Vagina (tissue), 2 donors: ENCODE data around the gene TRIM39.
"Not testable (repeated sequence)": the region's sequence is repeated elsewhere in the genome, so short reads cannot be mapped to it uniquely, and the experiment has no call there.

Source experiments
- CTCF ChIP-seq, 3 experiments: fragments of 450-650 bp in 2 of 3; fragments of 200-600 bp in 1 of 3; sonication (generic) in 1 of 3; IDR thresholded peaks; one replicate each; pipeline ENCODE4 v1.5.1; 2017 to 2019; ENCODE audit warnings: antibody characterized with exemption in 3 of 3, mild to moderate bottlenecking in 2 of 3, moderate library complexity in 2 of 3
- POLR2A ChIP-seq, 2 donors: fragments of 450-650 bp; IDR thresholded peaks; one replicate each; pipeline ENCODE4 v1.6.1; 2017; ENCODE audit warnings: antibody characterized with exemption in 2 of 2, mild to moderate bottlenecking in 2 of 2, moderate library complexity in 2 of 2

GRCh38 chr6:30369280-30369679 is 42.6 kb downstream of the TRIM39 start:
- TF ChIP-seq CTCF, POLR2A (IDR thresholded peaks at IDR 0.05): not testable (repeated sequence)
